G401 (cell line): ENCODE data around the gene KIFBP. TPM values are rescaled to one million over a fixed set of nuclear protein-coding genes. Genes with fewer than 3 reads are reported as not detected.

ENCODE experiments used
- DNase-seq: peaks from one replicate; pipeline ENCODE4 v3.0.0-alpha.2; 2015; ENCODE audit warnings: low spot score
- in situ Hi-C: cut with HindIII; loops from 2 replicates; pipeline ENCODE4 v1.10.0; 2016; ENCODE audit warnings: low sequenced_read_pairs, mixed read lengths
- total RNA-seq: library from RNA; depleted of rRNA; stranded (reverse); fragments of >200 nt; shearing (Covaris generic); gene quantifications from 2 replicates; pipeline ENCODE4 v1.2.3, GENCODE V29; 2014

KIFBP gene
- total RNA-seq, 1 experiment from 2014 or later: 35.4 TPM

DNA sequence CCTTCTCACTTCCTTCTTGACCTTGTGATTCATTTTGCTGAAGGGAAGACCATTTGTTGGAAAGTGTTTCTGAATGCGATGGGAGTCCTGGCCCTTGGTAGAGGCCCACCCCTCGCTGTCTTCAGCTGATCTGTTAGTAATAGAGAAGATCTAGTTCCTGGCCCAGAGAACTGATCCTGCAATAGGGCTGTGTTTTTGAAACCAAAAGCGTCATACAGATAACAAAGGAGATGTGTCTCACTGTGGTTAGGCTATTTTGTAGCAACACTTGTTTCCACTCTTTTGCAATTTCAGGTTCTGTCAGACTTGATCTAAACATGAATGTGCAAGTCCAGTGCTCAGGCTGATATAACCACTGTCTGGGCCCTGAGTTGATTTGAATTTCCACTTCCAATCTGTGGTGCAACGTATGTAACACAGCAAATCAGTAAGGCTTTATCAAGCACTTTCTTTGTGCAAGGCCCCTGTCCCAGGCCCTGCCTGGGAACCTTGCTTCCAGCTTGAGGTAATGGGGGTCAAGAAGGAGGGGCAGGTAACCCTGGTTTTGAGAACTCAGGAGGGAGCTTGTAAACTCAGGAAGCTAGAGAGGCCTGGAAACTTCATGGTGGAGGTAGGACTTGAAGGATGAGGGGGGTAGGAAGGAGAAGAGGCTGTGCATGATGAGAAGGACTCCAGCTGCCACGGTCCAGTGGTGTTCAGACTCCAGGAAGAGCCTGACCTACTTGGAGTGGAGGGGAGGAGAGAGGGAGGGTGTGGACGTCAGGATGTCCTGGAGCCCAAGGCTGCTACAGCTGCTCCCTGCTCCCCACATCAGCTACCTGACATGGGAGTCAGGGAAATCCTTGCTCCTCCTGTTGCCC lies 57.1 kb downstream of the KIFBP start:
- DNase-seq: no peak
- in situ Hi-C loops: no loop called here

DNA sequence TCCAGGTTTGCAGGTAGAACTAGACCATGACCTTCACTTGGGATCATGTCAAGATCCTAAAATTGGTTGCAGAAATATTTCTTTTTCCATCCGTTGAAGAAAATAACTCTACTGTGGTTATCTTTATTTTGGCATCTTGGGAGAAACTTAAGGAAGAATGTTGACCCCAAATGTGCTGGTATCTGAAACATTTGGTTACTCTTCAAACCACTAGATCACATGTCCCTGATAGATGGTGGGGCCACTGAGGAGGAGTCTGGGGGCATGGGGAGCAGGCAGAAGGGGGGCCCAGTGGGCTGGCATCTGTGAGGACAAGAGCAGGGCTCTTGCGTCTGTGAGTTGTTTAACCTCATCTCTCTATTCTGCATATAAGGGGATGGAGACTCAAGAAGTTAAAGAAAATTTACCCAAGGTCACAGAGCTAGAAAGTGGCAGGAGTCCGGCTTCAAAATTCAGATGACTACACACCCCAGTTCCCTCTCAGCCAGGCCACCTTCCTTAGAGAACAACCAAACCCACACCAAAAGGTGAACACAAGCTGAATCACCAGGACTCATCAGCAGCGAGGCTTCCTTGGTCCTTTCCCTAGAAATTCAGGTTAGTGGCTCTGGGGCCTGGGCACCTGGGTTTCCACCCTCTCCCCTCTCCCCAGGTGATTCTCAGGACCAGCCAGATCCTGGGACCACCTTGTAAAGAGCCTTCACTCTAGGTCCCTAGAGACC lies 58.7 kb downstream of the KIFBP start:
- no peak for DNase-seq
- in situ Hi-C loops: no loop called here

DNA sequence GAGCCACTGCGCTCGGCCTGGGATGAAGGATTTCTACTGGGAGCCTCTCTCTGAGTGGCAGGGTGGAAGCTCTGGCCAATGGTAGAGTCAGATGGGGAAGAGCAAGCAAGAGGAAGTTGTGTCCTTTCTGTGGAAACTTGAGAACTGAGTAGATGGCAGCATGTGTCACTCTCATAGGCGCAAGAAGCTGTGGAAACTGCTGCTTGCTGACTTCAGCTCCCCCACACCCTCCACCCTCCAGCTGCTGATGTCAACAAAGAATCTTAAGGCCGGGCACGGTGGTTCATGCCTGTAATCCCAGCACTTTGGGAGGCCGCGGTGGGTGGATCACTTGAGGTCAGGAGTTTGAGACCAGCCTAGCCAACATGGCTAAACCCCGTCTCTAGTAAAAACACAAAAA lies 59.5 kb downstream of the KIFBP start:
- in situ Hi-C loops: no loop called here
- no peak for DNase-seq

DNA sequence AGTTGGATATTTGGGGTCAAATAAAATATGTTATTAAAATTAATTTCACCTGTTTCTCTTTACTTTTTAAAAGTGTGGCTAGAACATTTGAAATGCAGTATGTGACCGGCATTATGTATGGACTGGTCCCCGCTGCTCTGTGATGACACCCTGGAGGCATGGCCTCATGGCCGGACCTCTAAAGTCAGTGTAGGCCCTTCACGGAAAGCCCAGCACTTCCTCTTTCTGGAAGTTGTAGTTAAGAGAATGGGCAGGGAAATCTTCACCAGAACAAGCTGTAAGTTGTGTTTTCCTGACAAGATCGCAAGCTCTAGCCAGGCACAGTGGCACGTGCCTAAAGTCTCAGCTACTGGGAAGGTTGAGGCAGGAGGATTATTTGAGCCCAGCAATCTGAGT lies 61.0 kb downstream of the KIFBP start:
- DNase-seq: no peak
- in situ Hi-C loops: no loop called here

DNA sequence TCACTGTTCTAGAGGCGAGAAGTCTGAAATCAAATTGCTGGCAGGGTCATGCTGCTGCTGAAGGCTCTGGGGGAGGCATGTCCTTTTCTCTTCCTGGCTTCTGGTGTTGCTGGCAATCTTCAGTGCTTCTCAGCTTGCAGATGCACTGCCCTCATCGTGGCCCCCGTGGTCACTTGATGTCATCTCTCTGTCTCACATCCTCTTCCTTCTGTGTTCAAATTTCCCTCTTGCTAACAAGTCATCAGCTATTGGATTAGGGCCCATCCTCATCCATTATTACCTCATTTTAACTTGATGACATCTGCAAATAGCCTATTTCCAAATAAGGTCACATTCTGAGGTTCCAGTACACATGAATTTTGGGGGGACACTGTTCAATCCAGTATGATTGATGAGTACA lies 62.7 kb downstream of the KIFBP start:
- in situ Hi-C loops: no loop called here
- no peak for DNase-seq

DNA sequence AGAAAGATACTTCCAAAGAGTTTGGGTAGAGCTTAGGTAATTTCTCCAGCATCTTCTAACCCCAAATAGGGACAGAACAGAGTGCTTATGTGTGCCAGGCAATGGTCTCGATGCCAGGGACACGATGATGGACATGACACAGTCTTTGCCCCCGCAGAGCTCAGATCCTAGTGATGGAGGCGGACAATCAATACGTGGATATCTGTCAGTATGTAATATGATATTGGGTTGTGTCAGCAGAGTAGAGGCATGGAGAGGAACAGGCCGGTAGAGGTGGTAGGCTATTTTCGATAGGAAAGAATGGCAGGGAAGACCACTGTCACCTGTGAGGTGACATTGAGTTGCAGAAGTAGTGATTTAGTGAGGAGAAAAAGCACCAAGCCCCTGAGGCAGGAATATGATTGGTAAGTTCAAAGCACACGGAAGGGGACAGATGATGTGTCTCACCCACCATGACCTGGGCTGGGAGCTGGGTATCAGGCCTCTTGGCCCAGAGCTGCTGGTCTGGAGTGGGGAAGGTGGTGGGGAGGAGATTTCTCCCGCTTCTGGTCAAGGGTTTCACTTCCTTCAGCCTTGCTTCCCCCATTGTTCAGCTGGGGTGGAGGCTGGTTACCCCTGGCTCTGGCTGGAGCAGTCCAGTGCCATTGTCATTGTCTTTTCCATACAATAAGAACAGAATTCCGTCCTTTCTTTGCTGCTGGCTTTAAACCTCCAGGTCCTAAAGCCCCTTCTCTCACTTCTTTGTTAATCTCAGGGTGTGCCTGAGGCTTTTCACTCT lies 63.3 kb downstream of the KIFBP start:
- in situ Hi-C loops: no loop called here
- DNase-seq: no peak

DNA sequence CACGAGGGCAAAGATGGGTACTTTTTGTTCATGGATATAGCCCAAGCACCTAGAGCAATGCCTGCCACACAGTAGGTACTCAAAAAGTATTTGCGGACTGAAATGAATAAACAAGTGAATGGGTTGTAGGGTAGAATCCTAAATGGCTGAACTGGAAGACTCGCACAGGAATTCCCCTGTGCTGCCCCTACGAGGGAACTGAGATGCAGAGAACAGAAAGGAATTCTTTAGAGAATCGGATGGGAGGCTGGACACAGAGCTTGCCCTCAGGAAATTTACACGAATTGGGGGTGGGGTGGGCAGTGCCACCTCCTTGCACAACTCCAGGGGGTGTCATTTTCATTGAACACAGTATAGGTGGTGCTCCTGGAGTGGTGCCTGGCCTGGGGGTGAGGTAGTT lies 64.1 kb downstream of the KIFBP start:
- DNase-seq: no peak
- in situ Hi-C loops: no loop called here

DNA sequence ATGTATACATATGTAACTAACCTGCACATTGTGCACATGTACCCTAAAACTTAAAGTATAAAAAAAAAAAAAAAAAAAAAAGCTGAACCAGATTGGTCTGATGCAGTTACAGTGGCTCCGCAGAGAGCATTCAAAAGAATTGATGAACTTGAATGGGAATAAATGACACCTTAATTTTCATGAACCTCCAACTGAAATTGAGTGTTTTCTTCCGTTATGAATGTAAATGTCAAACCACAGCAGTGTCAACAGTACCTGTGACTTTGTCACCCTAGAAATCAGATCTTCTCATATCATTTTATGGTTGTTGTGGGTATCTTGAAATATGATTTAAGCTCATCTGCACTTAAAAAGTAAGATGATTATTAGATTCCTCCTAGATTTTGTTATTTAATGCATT lies 66.6 kb downstream of the KIFBP start:
- no peak for DNase-seq
- in situ Hi-C loops: no loop called here

DNA sequence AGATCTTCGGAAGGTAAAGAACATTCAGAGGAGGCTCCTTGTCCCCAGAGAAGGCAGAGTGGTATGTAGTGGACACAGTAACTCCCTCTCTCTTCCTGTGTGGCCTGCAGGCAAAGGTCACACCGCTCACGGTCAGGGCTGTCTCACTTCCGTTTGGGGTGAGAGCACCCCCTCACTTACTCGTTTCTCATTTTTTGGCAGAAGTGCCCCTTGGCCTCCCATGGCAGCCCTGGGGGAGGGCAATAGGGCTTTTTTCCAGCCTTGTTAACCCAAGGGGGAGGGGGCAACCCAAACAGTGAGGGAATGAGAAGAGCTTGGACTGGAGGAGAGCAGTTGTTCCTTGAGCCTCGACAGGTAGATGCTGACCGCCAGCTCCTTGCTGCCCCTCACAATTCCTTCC lies 67.5 kb downstream of the KIFBP start:
- in situ Hi-C loops: no loop called here
- no peak for DNase-seq

DNA sequence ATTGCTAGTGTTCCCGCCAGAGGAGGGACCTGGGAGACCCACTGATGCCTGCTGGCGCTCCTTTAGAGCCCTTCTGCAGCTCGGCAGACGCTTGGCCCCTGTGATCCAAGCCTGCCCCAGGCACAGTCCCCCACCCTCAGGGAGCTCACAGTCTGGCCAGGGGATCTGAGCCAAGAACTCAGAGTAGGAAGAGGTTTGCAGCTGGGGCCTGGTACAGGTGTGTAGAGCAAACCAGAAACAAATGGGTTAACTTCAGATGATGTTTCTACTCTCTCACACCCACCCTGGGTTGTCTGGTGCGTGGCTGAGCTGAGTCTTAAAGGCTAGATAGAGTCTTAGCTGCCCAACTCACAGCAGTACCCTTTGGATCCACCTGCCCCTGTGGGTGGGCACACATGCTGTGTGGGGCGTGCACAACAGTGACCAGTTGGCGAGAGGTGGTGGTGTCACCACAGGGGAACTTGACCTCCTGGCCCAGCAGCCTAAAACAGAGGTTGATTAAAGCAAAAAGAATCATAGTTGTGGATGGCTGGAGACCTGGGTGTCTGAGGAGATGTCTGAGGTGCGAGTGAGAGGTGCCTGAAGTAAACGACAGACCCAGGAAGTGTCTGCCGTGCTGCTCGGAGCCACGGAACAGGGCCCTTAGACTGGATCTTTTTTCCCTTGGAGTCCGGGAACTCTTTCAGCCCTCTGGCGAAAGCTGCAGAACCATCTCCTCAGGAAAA lies 68.1 kb downstream of the KIFBP start:
- DNase-seq: no peak
- in situ Hi-C loops: no loop called here

DNA sequence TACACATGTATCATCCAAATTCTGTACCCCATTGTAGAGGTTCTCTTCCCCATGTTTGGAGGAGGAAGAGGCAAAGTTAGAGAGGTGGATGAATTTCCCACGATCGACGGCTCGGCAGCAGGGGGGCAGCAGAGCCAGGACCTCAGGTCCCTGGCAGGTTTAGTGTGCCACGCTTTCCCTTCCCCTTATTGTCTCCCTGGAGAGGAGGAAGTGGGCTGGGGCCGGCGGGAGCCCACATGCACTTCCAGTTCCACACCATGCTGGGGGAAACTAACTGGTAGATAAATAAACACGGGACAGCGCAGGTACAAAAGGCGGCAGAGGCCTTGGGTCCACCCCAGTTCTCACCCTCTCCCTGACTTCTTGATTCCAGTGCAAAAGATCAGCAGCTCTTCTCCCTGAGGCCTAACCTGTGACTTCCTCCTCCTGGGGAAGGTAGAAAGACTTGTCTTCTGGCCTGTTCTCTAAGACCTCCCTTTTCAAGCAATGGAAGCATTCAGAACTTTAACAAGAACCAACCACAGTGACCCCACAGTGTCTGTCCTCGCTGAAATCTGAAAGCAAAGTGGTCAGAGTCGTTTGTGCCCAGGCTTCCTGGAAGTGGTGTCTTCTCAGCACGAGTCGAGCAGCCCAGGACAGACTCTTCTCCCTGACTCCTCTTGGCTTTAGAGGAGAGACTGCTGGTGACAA lies 68.8 kb downstream of the KIFBP start:
- in situ Hi-C loops: no loop called here
- DNase-seq: no peak

DNA sequence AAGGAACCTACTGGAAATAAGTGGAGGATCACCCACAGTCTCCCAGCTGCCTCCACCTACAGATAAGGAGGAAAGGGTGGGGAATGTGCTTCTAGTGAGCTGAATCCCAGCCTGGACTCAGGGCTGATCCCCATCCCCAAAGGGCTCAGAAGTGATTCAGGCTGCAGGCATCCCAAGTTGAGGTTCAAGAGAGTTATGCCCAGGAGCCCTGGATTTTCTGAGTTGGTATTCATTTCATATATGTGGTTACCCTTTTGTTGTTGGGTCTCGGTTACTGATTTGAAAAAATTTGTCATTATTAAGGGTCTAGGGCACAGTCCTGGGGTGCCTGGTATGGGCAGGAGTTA lies 69.3 kb downstream of the KIFBP start:
- in situ Hi-C loops: no loop called here
- DNase-seq: no peak

DNA sequence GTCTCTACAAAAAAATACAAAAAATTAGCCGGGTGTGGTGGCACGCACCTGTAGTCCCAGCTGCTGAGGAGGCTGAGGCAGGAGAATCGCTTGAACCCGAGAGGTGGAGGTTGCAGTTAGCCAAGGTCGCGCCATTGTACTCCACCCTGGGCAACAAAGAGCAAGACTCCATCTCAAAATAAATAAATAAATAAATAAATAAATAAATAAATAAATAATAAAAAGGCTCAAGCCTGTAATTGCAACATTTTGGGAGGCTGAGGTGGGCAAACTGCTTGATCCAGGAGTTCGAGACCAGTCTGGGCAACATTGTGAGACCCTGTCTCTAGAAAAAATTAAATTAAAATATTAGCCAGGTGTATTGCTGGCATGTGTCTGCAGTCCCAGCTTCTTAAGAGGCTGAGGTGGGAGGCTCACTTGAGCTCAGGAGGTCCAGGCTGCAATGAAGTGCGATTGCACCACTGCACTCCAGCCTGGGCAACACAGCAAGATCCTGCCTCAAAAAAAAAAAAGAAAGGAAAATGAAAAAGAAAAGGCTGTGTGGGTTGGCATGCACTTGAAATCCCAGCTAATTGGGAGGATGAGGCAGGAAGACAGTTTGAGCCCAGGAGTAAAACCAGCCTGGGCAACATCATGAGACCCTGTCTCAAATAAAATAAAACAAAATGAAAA lies 71.7 kb downstream of the KIFBP start:
- DNase-seq: no peak
- in situ Hi-C loops: no loop called here

DNA sequence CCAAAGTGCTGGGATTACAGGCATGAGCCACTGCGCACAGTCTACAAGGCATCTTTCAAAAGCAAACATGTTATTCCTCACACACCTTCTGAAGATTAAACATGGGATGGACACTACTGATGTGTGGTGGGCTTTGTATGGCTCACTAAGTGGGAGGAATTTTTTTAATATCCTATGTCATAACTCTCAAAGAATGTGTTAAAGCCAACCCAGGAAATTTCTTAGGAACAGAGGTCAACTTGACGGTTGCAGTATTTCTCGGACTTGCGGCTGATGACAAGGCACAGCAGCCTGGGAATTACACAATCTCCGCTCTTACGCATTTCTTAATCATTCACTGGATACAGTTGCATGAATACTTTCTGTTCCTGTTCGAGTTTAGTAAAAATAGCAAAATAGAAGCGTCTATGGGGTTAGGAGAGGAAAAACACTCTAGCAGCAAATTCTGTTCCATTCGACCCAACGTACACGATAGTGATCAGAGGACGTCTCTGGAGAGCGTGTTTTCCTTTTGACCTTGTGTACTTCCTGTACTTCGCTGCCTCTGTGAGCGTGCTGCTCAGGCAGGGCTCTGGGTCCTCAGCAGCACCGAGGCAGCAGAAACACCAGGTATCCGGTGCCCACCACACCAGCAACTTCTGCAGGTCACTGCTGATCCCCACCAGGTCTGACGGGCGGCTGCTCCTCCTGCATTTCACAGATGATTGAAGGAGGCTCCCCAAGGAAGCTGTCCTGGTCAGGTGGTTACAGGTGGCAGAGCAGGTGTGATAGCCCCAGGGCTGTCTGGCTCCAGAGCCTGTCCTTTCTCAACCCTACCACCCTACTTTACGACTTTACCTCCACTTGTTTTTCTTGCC lies 72.9 kb downstream of the KIFBP start:
- in situ Hi-C loops: no loop called here
- no peak for DNase-seq

DNA sequence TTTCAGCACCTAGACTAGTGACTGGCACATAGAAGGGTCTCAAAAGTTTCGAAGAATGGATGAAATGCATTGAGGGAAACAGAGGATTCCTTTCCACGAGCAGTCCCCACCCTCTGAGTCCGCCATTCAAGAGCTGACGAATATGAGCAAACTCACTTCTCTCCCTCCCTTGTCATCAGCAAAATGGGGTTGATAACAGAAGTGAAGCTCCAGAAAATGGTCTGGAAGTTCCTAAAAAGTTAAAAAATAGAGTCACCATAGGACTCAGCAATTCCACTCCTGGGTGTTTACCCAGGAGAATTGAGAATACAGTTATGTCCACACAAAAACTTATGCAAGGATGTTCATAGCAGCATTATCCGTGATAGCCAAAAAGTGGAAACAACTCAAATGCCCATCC lies 74.3 kb downstream of the KIFBP start:
- in situ Hi-C loops: no loop called here
- no peak for DNase-seq

DNA sequence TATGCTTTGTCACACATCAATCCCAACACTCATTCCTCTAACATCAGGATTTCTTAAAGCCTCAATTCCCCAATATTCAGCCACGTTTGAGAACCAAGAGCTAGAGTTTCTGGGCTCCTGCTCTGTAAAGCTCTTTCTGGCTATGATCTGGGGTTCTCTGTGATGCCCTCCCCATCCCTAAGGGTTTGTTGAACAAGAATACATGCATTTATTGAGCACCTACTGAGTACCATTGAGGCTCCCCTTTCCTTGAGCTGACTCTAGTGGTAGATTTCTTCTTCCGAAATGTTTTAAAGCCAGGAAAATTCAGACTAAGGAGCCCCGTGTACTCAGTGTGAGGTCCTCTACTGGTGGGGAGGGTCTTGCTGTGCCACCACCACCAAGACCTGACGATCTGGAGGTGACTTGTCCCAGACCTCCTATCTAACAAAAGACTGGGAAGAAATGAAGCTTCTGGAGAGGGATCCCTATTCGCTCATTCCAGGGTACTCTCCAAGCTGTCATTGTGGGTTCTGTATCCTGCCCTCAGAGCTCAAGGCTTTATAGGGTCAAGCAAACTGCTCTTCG lies 76.2 kb downstream of the KIFBP start:
- DNase-seq: no peak
- in situ Hi-C loops: no loop called here
